Measurements from ENCODE around the gene ARL14. TPM values are rescaled to one million over a fixed set of nuclear protein-coding genes. Genes with fewer than 3 reads are reported as not detected.

The ARL14 gene
- total RNA-seq, 1 experiment from 2014 or later: not detected

DNA sequence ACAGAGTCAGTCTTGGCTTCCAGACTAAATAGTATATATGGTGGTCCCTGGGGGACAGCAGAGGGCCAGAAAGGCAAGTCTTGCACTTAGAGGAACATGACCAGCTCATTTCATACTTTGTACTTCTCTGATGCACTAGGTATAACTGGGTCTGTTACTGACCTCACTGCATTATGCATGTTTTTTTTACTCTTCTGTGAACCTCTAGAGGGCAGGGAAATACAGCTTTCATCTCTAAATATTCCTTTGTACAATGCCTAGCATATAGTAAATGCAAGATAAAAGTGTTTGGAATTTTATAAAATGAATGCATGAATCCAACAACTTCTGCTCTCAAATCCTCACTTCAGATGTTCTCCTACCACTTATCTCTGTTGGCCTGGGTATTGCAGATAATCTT is 23.4 kb upstream of the ARL14 start:
- TF ChIP-seq, protein P1, sequence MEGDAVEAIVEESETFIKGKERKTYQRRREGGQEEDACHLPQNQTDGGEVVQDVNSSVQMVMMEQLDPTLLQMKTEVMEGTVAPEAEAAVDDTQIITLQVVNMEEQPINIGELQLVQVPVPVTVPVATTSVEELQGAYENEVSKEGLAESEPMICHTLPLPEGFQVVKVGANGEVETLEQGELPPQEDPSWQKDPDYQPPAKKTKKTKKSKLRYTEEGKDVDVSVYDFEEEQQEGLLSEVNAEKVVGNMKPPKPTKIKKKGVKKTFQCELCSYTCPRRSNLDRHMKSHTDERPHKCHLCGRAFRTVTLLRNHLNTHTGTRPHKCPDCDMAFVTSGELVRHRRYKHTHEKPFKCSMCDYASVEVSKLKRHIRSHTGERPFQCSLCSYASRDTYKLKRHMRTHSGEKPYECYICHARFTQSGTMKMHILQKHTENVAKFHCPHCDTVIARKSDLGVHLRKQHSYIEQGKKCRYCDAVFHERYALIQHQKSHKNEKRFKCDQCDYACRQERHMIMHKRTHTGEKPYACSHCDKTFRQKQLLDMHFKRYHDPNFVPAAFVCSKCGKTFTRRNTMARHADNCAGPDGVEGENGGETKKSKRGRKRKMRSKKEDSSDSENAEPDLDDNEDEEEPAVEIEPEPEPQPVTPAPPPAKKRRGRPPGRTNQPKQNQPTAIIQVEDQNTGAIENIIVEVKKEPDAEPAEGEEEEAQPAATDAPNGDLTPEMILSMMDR (conservative IDR thresholded peaks at IDR 0.05): no peak
- Histone ChIP-seq H2AK5ac (ENCODE audit: insufficient read length, low read length) (no peak overlapping the region), H3K27ac (ENCODE audit: insufficient read length, low read depth, low read length) (no peak overlapping the region), H3K79me1 (ENCODE audit: insufficient read depth, low read depth, low read length, poor library complexity, severe bottlenecking) (no peaks in the 10 kb centered on the region), H2BK15ac (ENCODE audit: low read depth, low read length) (no peak overlapping the region), H3K4me1 (ENCODE audit: insufficient read depth, low read length) (no peaks in the 10 kb centered on the region), H2AFZ (ENCODE audit: low read length) (no peak overlapping the region), H4K20me1 (ENCODE audit: control insufficient read depth, insufficient read depth, insufficient read length) (no peaks in the 10 kb centered on the region), H2BK20ac (ENCODE audit: low read depth, low read length, poor library complexity, severe bottlenecking) (no peak overlapping the region), H3K56ac (ENCODE audit: insufficient read length, low read depth, low read length) (no peak overlapping the region), H3K23me2 (ENCODE audit: insufficient read length, low read depth, low read length, poor library complexity, severe bottlenecking) (no peaks in the 10 kb centered on the region), H2BK12ac (ENCODE audit: insufficient read length, low read depth, low read length) (no peak overlapping the region), H3K4me2 (ENCODE audit: insufficient read depth, insufficient read length, low read length) (no peak overlapping the region), H3K14ac (ENCODE audit: insufficient read depth, low read length) (no peak overlapping the region), H4K5ac (ENCODE audit: insufficient read length, low read depth, low read length) (no peak overlapping the region), H3K79me2 (ENCODE audit: insufficient read depth, low read length) (no peaks in the 10 kb centered on the region), H2BK5ac (ENCODE audit: insufficient read length, low read length) (no peak overlapping the region), H3K4ac (ENCODE audit: low read depth, low read length) (no peak overlapping the region), H4K8ac (replicated peaks; ENCODE audit: insufficient read length, low read depth, low read length) (no peak overlapping the region), H2BK120ac (ENCODE audit: low read depth, low read length, poor library complexity, severe bottlenecking) (no peak overlapping the region), H3K27me3 (ENCODE audit: insufficient read depth, low read length) (no peaks in the 10 kb centered on the region), H3K9me3 (ENCODE audit: control insufficient read depth, low read depth, low read length) (peaks cover 8% of the 10 kb centered on the region), H3K9ac (ENCODE audit: extremely low read depth, insufficient read length, low read length) (no peak overlapping the region), H3T11ph (ENCODE audit: low read length) (no peak overlapping the region), H4K91ac (ENCODE audit: insufficient read length, low read depth, low read length) (no peak overlapping the region), H3K18ac (ENCODE audit: insufficient read length, low read depth, low read length) (no peak overlapping the region), H3K23ac (ENCODE audit: insufficient read length, low read depth, low read length) (no peak overlapping the region)
- Mint-ChIP-seq H3K9me3 (peaks cover 6 to 9% of the 10 kb centered on the region in 2 experiments; a peak in 4 of 5 replicates), H3K4me1 (no peaks in the 10 kb centered on the region), H3K4me3 (no peak overlapping the region), H3K36me3 (ENCODE audit: insufficient read depth in 1 of 3, low read depth in 3 of 3) (peaks cover 0 to 4% (median 0%) of the 10 kb centered on the region in 3 experiments; a peak in 3 of 7 replicates), H3K27me3 (ENCODE audit: low read depth) (no peaks in the 10 kb centered on the region), H3K27ac (no peak overlapping the region)
- no peak for DNase-seq
